Fibroblast of lung (primary cell): ENCODE measurements around the gene ABCA9.

Experiments
- EZH2 ChIP-seq: IDR thresholded peaks from 2 replicates; pipeline ENCODE4 v1.5.1; 2012; ENCODE audit warnings: low read length, control low read depth, mild to moderate bottlenecking; ENCODE audit errors: missing control alignments
- TF ChIP-seq, protein P1 (sequence below), 2 donors: IDR thresholded peaks in 1 of 2; conservative IDR thresholded peaks in 1 of 2; 1 replicate in 1 of 2; 2 replicates in 1 of 2; pipeline ENCODE4 v1.5.1; 2011 to 2012; ENCODE audit warnings: low read length in 2 of 2, control low read depth in 1 of 2, inconsistent platforms in 1 of 2, low read depth in 1 of 2, mild to moderate bottlenecking in 1 of 2

DNA sequence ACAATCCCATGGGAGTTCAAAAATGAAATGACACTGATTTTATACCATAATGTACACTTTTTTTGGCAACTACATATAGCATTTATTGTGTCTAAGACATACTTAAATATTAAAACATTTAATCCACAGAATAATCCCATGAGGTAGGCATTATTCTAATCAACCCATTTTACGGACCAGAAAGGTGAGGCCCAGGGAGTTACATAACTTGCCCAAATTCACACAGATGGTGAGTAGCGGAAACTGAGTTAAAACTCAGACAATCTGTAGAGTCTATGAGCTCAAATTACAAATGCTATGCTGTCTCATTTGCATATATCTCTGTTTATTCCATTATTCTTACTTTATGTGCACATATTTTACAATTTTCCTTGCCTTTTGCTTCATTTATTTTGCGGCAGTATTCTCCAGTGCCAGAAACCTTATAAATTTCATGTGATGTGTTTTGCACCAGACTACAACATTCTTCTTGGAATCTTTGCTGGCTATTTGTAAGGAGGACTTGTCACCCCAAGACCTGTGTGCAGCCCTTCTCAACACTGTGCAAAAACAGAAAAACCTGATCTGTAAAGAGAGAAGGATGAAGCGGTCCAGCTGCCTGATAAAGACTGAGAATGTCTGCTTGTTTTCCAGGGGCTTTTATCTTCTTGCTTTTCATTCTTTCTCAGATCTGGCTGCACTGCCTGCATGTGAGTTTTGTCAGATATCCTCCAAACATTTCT, 2.3 kb upstream of the ABCA9 start:
- TF ChIP-seq, protein P1, sequence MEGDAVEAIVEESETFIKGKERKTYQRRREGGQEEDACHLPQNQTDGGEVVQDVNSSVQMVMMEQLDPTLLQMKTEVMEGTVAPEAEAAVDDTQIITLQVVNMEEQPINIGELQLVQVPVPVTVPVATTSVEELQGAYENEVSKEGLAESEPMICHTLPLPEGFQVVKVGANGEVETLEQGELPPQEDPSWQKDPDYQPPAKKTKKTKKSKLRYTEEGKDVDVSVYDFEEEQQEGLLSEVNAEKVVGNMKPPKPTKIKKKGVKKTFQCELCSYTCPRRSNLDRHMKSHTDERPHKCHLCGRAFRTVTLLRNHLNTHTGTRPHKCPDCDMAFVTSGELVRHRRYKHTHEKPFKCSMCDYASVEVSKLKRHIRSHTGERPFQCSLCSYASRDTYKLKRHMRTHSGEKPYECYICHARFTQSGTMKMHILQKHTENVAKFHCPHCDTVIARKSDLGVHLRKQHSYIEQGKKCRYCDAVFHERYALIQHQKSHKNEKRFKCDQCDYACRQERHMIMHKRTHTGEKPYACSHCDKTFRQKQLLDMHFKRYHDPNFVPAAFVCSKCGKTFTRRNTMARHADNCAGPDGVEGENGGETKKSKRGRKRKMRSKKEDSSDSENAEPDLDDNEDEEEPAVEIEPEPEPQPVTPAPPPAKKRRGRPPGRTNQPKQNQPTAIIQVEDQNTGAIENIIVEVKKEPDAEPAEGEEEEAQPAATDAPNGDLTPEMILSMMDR (conservative IDR thresholded peaks at IDR 0.05 in 1 of 2, IDR thresholded peaks at IDR 0.05 in 1 of 2; ENCODE audit: low read depth in 1 of 2, low read length in 2 of 2): no peak
- no peak for TF ChIP-seq EZH2
